IPS-11a (cell line): Measurements from ENCODE around the gene ACSF3.
A peak's percentile ranks its signal among the peaks of the same experiment; 100 is the strongest.
"Not testable (repeated sequence)": the region's sequence is repeated elsewhere in the genome, so short reads cannot be mapped to it uniquely, and the experiment has no call there.

ENCODE experiments used
- H3K4me3 ChIP-seq: one replicate; pipeline ENCODE4 v1.5.1; 2013; ENCODE audit warnings: low read depth, low read length, control low read depth

The ACSF3 gene

DNA sequence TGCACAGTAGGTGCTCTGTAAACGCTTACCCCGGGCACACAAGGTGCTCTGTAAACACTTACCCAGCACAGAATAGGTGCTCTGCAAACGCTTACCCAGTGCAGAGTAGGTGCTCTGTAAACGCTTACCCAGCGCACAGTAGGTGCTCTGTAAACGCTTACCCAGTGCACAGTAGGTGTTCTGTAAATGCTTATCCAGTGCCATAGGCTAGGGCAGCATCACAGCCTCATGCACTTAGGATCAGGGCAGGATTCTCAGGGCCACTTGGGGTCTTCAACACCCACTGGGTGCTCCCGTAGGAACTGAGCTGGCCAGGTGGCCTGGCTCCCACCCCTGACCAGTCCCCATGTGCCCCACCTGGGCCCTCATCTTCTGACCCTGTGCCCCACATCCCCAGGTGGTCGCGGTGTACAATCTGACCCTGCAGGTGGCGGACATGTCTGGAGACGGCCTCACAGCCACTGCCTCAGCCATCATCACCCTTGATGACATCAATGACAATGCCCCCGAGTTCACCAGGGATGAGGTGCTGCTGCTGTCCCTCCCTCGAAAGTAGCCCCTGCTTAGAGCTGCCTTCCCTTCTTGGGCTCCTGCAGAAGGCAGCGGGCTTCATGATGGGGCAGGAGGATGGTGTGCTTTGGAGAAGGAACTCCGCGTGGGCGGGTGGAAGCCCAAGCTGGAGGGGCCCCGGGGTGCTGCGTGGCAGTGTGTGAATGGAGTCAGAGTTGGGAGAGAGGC lies 93.5 kb downstream of the ACSF3 start:
- H3K4me3 ChIP-seq = no peak overlapping the region

DNA sequence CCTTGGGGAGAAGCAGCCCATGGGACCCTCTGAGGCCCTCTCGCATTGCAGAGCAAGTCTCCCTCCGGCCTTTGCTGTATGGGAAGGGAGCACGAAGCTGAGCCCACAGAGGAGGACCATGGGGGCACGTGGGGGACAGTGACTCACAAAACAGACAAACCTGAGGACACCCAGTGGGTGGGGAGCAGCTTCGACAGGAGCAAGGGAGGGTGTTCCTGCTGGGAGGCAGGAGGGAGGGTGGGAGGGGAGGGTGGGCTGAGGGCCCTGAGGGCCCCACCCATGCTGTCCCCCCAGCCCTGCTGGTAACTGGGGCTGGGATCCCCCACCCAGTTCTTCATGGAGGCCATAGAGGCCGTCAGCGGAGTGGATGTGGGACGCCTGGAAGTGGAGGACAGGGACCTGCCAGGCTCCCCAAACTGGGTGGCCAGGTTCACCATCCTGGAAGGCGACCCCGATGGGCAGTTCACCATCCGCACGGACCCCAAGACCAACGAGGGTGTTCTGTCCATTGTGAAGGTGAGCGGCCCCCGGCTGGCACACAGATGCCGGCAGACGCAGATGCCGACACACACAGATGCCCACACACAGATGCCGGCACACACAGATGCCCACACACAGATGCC lies 94.2 kb downstream of the ACSF3 start:
- H3K4me3 ChIP-seq = no peak overlapping the region

DNA sequence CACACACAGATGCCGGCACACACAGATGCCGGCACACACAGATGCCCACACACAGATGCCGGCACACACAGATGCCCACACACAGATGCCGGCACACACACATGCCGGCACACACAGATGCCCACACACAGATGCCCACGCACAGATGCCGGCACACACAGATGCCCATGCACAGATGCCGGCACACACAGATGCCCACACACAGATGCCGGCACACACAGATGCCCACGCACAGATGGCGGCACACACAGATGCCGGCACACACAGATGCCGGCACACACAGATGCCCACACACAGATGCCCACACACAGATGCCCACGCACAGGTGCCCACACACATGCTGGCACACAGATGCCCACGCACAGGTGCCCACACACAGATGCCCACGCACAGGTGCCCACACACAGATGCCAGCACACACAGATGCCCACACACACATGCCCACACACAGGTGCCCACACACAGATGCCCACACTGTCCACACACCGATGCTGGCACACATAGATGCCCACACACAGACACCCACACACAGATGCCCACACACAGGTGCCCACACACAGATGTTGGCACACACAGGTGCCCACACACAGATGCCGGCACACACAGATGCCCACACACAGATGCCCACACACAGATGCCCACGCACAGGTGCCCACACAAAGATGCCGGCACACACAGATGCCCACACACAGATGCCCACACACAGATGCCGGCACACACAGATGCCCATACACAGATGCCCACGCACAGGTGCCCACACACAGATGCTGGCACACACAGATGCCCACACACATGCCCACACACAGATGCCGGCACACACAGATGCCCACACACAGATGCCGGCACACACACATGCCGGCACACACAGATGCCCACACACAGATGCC lies 95.1 kb downstream of the ACSF3 start:
- not testable (repeated sequence) for H3K4me3 ChIP-seq

DNA sequence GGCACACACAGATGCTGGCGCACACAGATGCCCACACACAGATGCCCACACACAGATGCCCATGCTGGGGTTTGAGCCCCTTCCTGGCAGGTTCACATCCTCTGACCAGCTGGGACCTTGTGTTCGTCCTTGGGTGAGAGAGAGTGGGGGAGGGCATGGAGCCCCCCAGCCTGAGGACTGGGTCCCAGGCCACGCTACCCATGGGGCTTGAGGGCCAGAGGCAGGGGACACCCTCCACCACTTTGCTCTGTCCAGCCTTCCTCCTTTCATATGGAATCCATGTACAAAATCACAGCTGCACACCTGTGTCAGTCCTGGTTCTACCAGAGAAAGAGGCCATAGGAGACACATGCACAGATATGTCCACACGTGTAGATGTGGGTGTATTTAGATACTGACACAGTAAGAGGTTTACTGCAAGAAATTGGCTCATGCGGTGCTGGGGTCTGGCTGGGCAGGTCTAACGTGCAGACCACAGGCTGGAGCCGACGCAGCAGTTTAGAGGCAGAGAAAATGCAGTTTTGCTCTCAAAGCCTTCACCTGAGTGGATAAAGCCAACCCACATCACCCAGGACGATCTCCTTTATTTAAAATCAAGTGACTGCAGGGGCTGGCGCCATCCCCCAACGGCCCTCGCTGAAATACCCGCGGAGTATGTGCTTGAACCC lies 95.8 kb downstream of the ACSF3 start:
- no peak overlapping the region for H3K4me3 ChIP-seq

DNA sequence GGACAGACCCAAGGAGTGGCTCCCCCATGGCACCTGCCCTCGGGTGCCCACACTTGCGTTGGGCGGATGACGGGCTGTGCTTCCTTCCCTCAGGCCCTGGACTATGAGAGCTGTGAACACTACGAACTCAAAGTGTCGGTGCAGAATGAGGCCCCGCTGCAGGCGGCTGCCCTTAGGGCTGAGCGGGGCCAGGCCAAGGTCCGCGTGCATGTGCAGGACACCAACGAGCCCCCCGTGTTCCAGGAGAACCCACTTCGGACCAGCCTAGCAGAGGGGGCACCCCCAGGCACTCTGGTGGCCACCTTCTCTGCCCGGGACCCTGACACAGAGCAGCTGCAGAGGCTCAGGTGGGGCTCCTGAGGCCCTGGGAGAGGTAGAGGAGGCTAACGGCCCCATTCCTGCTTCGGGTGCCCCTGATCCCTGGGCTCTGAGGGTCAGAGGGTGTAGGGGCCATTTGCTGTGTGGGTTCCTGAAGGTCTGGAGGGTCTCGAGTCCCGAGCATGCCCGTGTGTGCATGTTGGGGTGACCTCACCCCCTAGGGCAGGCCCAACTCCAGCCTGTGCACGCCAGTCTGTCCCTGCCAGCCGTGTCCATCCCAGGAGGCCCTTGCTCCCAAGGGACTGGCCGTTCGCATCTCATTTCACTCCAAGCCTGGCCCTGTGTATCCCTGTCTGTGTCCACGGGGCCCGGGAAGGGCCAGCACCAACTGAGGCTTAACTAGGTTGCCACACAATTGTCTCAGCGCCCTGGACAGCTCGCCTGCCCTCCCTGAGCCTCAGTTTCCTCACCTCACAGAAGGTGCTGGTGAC lies 96.7 kb downstream of the ACSF3 start:
- H3K4me3 ChIP-seq = no peak overlapping the region

DNA sequence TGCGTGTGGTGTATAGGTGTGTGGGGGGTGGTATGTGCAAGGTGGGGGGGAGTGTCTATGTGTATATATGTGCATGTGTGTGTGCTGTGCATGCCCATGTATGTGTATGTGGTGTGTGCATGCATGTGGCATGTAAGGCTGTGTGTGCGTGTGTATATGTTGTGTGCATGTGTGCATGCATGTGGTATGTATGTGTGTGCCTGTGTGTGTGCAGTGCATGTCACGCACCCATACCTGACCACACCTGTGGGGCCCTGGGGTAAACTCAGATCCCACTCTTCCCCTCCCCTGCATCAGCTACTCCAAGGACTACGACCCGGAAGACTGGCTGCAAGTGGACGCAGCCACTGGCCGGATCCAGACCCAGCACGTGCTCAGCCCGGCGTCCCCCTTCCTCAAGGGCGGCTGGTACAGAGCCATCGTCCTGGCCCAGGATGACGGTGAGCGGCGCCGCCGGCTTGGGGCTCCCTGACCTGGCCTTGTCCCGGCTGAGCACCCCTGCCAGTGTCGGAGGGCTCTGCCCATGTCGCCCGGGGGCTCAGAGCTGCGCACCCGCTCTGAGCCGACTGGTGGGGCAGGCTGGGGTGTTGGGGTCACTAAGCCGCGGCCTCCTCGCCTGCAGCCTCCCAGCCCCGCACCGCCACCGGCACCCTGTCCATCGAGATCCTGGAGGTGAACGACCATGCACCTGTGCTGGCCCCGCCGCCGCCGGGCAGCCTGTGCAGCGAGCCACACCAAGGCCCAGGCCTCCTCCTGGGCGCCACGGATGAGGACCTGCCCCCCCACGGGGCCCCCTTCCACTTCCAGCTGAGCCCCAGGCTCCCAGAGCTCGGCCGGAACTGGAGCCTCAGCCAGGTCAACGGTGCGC lies 97.6 kb downstream of the ACSF3 start:
- no peak overlapping the region for H3K4me3 ChIP-seq

DNA sequence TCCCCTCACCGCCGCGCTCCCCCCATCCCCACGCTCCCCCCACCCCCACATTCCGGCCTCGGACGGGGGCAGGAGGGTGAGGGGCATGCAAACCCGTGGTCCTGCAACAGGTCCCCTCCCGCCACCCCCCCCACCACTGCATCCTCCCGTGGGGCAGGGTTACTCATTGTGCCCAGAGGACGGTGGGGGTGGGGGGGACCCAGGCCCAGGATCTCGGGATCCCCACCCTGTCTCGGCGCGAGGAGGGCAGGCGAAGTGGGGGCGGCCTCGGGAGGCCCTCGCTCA lies 98.2 kb downstream of the ACSF3 start:
- H3K4me3 ChIP-seq = peak overlapping the region; percentile 27

DNA sequence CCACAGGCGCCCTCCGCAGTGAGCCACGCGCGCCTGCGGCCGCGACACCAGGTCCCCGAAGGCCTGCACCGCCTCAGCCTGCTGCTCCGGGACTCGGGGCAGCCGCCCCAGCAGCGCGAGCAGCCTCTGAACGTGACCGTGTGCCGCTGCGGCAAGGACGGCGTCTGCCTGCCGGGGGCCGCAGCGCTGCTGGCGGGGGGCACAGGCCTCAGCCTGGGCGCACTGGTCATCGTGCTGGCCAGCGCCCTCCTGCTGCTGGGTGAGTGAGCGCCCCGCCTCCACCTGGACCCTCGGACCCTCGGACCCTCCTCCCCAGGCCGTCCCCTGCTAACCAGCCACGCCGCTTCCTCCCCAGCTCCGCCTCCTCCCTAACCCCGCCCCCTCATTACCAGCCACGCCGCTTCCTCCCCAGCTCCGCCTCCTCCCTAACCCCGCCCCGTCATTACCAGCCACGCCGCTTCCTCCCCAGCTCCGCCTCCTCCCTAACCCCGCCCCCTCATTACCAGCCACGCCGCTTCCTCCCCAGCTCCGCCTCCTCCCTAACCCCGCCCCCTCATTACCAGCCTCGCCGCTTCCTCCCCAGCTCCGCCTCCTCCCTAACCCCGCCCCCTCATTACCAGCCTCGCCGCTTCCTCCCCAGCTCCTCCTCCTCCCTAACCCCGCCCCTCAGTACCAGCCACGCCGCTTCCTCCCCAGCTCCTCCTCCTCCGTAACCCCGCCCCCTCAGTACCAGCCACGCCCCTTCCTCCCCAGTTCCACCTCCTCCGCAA lies 98.7 kb downstream of the ACSF3 start:
- peak overlapping the region; percentile 27 for H3K4me3 ChIP-seq

DNA sequence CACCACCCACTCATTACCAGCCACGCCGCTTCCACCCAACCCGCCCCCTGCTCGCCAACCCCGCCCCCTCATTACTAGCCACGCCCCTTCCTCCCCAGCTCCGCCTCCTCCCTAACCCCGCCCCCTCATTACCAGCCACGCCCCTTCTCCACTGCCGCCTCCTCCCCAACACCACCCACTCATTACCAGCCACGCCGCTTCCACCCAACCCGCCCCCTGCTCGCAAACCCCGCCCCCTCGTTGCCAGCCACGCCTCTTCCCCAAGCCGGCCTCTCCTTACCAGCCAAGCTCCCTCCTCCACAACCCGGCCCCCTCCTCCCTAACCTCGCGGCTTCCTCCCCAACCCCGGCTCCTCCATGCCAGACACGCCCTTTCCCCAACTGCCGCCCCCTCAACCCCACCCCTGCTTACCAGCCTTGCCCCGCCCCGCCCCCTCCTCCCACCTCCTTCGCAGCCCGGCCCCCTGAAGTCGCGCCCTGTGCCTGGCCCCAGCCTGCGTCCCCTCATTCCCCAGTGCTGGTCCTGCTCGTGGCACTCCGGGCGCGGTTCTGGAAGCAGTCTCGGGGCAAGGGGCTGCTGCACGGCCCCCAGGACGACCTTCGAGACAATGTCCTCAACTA lies 99.4 kb downstream of the ACSF3 start:
- H3K4me3 ChIP-seq = no peak overlapping the region

DNA sequence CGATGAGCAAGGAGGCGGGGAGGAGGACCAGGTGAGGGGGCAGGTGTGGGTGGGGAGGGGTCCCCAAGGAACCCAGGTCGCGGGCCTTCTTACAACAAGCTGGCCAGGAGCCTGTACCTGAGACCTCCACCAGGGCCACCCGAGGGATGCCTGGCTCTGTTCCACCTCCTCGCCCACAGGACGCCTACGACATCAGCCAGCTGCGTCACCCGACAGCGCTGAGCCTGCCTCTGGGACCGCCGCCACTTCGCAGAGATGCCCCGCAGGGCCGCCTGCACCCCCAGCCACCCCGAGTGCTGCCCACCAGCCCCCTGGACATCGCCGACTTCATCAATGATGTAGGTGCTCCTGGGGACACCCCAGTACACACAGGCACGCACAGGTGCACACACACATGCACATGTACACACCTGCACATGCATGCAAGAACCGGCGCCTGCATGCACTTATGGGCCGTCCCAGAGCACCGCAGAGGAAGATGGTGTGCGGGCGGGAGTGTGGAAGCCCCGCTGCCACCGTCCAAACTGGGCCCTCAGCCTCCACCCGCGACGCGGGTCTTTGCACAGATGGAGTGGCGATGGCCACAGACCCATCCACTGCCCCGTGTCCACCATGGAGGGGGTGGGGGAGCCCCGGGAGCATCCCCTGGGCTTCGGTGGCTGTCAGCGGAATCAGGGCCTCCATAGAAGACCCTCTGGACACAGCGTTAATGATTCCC lies 100.1 kb downstream of the ACSF3 start:
- H3K4me3 ChIP-seq = no peak overlapping the region

DNA sequence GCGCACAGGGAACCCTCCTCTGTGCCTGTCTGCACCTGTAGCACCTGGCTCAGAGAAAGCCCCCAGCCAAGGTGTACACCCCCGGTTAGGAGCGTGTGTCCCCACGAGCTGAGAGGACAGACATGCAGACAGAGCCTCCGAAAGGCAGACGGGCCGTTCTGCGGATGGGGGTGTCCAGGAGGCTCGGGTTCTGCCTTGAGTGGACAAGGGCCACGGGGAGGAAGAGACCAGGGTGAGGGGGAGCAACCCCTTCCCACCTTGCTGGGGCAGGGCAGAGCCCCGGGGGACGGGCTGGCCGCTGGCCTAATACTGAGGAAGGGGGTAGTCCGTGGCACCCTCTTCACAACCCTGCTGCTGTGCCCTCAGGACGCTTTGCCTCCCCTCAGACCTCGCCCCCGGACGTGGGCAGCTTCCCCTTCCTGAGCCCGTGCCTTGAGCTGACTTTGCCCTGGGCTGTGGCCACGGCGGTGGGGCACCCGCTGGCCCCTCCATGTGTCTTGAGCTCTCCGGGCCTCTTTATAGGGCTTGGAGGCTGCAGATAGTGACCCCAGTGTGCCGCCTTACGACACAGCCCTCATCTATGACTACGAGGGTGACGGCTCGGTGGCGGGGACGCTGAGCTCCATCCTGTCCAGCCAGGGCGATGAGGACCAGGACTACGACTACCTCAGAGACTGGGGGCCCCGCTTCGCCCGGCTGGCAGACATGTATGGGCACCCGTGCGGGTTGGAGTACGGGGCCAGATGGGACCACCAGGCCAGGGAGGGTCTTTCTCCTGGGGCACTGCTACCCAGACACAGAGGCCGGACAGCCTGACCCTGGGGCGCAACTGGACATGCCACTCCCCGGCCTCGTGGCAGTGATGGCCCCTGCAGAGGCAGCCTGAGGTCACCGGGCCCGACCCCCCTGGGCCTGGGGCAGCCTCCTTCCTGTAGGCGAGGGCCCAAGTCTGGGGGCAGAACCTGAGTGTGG lies 101.0 kb downstream of the ACSF3 start:
- no peak overlapping the region for H3K4me3 ChIP-seq

DNA sequence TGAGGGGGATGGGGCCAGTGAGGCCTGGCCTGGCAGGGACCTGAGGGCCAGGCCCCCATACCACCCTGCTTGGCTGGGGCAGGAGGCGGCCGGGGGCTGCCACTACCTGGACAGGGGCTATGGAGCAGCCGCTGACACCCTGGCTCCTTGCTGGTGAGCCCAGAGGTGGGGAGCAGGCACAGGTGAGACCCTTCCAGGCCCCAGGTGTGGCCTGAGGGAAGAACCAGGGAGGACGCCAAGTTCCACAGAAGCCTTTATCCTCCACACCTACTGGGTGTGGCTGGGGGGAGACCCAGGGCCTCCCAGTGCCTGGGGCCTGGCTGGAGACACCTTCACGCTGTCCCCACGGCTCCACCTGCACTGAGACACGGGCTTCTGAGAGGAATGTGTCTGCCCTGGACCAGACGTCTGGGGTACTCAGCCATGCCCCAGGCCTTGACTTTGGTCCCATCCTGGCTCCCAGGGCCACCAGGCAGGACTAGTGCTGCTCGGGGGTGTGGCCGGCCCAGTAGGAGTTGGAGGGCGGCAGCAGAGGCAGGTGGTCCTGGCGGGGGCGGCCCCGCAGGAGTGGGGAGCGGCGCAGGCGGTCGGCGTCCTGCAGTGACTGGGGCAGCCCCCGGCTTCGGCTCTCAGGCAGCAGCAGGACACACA lies 102.0 kb downstream of the ACSF3 start:
- H3K4me3 ChIP-seq = no peak overlapping the region

DNA sequence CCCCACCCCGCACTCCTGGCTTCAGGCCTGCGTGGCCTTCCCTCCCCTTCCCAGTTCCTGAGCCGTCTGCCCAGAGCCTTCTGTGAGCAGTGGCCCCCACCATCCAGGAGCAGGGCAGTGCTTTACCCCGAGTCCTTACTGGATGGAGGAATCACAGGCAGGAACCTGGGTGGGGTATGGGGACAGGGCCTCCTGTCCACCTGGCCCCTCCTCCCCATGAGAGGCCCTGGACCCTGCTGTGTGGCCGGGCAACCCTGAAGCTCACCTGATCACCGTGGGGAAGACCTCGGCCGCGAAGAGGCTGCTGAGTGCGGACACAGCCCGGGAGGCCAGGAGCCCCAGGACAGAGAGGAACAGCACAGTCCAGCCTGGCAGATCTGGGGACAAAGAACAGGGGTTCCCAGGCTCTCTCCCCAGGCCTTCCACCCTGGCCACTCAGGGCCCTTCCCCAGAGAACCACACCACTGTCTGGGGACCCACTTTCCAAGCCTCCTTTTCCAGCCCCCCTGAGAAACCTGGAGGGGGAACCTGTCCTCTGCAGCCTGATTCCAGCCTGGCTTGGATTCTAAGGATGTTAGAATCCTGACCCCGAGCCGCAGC lies 103.5 kb downstream of the ACSF3 start:
- no peak overlapping the region for H3K4me3 ChIP-seq

DNA sequence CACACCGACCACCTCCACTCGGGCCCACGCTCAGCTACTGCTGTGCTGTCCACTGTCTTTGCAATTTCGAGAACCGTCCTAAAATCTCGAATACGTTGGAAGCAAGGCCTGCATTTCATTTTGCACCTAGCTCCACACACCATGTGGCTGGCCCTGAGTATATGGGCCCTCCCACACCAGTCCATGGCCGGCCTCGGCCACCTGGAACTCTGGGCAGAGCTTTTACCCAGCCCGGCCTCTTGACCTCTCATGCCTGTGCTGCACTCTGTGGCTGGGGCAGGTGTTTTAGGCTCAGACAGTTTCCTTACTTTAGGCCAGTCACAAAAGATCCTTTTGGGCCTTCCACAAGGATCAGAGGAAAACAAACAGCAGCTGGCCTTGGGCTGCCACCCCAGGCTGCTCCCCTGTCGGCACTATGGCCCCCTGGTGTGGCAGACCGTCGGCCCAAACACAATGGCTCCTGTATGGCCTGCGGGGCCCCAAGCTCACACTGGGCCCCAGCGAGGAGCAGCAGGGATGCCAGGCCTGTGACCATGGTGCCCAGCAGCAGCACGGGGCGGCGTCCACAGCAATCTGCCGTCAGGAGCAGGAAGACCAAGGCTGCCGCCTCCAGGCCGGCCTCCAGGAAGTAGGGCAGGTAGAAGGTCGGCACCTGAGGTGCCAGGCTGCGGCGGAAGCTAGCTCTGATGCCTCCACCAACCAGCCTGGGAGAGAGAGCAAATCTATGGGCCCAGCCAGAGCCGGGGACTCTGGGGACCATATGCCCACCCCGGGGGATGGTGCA lies 104.2 kb downstream of the ACSF3 start:
- H3K4me3 ChIP-seq = no peak overlapping the region
